Right renal cortex interstitium (tissue), 3 donors: ENCODE data around the gene UTP4. TPM values are rescaled to one million over a fixed set of nuclear protein-coding genes. Genes with fewer than 3 reads are reported as not detected.
"Not testable (repeated sequence)": the region's sequence is repeated elsewhere in the genome, so short reads cannot be mapped to it uniquely, and the experiment has no call there.

ENCODE experiments used
- DNase-seq, 3 donors: peaks; one replicate each; pipeline ENCODE4 v3.0.0-alpha.2; 2013; ENCODE audit warnings: low read depth in 3 of 3, low spot score in 2 of 3
- polyA plus RNA-seq, 3 donors: library from polyadenylated mRNA; unstranded; fragments of 120-200 nt; gene quantifications; one replicate each; pipeline ENCODE4 v1.2.1, GENCODE V29; 2013; ENCODE audit not compliant: insufficient read length in 3 of 3

UTP4 gene
- polyA plus RNA-seq, 3 donors = 63.8 to 67.2 (median 64.2) TPM

DNA sequence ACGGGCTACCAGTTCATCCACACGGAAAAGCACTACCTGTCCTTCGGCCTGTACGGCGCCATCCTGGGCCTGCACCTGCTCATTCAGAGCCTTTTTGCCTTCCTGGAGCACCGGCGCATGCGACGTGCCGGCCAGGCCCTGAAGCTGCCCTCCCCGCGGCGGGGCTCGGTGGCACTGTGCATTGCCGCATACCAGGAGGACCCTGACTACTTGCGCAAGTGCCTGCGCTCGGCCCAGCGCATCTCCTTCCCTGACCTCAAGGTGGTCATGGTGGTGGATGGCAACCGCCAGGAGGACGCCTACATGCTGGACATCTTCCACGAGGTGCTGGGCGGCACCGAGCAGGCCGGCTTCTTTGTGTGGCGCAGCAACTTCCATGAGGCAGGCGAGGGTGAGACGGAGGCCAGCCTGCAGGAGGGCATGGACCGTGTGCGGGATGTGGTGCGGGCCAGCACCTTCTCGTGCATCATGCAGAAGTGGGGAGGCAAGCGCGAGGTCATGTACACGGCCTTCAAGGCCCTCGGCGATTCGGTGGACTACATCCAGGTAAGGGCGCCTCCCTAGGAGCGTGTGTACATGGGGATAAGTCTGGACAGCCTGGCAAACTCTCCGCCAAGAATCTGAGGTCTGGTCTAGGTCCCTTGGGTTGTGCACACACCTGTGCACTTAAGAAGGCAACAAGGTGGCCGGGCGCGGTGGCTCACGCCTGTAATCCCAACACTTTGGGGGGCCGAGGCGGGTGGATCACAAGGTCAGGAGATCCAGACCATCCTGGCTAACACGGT, 22.8 kb upstream of the UTP4 start:
- DNase-seq = no peak

DNA sequence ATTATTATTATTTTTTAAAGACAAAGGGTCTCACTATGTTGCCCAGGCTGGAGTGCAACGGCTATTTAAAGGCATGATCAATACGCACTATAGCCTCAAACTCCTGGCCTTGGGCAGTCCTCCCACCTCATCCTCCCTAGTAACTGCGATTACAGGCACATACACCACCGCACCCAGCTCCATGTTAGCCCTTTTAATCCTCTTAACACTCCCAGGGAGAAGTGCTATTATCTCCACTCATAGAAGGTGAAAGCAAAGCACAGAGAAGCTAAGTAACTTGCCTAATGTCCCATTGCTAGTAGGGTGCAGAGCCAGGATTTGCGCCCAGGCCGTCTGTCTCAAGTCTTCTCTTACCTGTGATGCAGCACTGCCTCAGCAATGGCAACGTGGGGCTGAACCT, 22.0 kb upstream of the UTP4 start:
- DNase-seq = no peak

DNA sequence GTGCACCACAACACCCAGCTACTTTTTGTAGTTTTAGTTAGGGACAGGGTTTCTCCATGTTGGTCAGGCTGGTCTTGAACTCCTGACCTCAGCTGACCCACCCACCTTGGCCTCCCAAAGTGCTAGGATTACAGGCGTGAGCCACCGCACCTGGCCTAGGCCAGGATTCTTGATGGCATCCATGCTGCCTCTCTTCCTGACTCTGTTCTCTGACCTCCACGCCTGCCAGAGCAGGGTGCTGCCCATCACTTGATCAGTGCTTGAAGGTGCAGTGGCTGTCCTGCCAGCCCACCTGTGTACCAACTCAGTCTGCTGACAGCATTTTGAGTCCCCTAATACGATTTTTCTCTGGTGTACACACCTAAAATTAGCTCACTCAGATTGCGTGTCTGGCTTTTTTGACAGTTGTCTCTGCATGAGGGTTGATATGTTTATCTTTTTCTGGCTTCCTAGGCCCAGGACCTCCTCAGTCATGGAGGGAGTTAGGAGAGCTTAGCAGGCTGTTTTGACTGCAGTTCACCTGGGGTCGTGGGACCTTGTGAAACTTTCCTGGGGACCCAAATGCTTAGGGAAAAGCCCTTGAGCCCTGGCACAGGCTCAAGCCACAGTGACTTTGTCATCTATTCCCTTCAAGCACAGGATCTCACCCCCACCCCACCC, 21.1 kb upstream of the UTP4 start:
- DNase-seq = no peak

DNA sequence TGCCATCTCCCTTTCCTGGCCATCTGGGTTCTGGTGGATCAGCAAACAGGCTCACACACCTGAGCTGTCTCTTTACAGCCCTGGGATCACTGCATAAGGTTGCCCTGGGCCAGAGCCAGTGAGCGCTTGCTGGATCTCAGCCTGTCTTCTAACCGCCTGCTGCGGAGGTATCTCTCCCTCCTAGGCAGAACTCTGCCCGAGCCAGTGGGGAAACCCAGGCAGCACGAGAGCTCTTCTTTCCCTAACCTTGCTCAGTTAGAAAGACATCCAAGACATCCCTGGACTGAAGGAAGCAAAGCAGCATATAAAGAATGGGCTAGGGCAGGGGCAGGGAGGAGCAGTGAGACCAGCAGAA, 20.6 kb upstream of the UTP4 start:
- DNase-seq = no peak

DNA sequence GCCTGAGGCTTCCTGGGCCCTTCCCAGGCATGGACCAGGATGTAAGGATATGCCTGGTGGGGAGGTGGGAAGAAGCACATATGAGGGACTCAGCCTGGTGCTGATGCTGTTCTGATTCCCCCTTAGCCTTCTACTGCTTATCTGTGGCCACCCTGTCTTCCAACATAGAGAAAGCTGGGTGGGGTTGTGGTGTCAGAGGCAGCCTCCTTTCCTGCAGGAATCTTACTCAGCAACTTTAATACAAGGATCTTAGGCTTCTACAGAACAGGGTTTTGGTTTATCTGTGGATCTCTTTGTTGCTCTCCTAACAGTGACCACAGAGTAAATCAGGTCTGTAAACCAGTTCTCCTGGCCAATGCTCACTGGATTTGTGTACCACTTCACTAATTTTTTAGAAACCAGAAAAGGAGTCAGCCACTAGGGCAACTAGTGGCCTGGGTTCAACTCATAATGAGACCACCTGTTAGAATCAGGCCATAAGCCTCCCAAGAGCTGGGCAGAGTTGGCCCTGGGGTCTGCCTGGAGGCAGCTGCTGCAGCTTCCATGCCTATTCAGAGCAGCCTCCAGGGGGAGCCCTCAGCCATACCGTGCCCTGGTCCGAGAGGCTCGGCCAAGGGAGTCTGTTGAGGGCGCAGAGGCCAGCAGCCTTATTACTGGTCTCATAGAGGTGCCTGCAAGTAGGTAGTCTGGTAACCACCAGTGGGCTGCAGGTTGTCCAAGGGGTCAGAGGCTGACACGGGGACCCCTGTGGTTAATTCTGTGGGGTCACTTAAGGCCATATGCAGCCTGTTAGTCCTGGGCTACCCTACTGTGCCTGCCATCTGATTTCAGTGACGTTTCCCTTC, 19.9 kb upstream of the UTP4 start:
- DNase-seq = no peak

DNA sequence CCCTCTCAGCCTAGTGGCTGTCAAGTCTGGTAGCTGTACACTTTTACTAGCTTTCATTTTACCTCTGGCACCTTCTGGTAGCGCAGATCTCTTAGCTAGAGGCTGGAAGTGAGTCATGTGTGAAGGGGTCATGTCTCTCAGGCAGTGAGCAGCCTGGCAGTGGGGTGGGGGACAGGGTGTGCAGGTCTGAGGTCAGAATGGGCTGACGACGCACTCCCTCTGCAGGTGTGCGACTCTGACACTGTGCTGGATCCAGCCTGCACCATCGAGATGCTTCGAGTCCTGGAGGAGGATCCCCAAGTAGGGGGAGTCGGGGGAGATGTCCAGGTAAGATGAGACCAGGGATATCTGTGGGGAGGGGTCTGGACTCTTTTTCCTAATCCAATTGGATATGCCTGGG, 19.2 kb upstream of the UTP4 start:
- no peak for DNase-seq

DNA sequence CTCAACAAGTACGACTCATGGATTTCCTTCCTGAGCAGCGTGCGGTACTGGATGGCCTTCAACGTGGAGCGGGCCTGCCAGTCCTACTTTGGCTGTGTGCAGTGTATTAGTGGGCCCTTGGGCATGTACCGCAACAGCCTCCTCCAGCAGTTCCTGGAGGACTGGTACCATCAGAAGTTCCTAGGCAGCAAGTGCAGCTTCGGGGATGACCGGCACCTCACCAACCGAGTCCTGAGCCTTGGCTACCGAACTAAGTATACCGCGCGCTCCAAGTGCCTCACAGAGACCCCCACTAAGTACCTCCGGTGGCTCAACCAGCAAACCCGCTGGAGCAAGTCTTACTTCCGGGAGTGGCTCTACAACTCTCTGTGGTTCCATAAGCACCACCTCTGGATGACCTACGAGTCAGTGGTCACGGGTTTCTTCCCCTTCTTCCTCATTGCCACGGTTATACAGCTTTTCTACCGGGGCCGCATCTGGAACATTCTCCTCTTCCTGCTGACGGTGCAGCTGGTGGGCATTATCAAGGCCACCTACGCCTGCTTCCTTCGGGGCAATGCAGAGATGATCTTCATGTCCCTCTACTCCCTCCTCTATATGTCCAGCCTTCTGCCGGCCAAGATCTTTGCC, 18.0 kb upstream of the UTP4 start:
- no peak for DNase-seq

DNA sequence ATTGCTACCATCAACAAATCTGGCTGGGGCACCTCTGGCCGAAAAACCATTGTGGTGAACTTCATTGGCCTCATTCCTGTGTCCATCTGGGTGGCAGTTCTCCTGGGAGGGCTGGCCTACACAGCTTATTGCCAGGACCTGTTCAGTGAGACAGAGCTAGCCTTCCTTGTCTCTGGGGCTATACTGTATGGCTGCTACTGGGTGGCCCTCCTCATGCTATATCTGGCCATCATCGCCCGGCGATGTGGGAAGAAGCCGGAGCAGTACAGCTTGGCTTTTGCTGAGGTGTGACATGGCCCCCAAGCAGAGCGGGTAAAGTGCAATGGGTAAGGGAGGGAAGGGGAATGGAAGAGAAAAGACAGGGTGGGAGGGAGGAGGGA, 17.5 kb upstream of the UTP4 start:
- no peak for DNase-seq

DNA sequence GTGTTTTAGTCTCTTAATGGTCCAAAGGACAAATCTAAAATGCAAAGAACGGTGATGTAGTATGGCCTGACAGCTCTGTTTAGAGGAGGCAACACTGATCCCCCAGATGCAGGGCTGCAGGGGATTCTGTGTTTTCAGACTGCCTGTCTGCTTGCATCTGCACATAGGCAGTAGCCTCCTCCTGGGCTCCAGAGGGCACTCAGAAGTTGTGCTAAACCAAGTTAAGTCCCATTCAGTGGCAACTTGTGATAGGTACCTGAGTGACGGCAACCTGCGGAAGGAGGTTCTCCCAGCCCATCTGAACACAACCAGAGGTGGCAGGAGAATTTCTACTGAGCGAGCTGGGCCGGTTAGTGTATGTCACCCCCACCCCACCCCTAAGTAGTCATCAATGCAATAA, 17.1 kb upstream of the UTP4 start:
- no peak for DNase-seq

DNA sequence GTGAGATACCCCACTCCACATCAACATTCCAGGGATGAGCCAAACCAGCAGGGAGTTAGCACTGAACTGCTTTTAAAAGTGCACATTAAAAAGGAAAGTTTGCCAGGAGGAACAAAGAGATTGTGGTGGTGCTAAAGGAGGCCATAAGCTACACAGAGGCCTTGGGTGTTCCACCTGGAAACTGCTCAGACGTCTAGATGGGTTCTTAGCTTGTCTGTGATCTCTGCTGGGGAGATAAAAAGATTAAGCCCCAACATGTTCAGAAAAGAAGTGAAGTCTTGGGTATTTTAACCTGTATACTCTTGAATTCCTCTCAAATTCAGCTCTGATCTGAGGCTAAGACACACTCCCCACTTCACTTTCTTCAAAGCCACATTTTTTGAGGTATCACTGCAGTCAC, 16.6 kb upstream of the UTP4 start:
- no peak for DNase-seq

DNA sequence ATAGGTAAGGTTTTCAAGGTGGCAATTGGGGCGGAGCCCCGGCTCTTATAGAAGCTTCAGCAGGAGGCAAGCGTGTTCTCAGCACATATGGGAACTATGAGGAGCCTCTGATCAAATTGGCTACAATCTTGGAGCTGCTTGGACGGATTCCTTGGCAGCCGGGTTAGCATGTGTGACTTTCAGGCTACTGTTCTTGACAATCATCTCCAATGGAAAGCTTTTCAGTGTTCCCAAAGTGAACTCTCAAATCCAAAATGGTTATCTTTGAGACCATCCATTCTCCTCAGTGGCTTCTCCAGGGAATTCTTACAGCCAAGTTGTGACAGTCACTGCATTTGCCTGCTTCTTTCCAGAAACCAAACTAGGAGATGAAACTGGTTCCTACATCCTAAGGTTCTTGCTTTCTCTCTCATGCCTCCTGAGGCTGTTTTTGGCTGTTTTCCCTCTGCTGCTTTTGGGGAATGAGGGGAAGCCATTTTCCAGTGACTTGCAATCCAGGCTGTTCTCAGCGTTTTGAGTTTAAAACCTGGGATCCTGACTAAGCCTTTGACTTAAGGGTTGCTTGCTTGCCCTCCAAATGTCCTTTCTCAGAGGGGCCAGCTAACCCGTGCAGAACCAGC, 16.1 kb upstream of the UTP4 start:
- no peak for DNase-seq

DNA sequence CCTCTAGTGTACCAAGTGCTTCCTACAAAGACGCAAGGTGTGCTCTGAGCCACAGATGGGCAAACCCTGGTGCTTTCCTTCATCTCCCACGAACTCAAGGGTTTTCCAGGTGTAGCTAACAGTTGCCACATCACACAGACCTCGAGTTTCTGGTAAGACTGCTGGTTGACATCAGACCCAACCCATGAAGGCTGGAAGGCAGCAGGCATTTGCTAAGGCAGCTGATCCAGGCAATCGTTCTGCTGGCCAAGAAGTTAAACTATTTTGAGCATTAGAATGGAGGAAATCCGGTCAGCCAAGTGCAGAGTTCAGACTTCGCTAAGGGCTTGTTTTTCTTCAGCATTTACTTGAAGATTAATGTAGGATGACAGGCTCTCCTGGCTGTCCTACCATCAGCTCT, 15.5 kb upstream of the UTP4 start:
- DNase-seq = no peak

DNA sequence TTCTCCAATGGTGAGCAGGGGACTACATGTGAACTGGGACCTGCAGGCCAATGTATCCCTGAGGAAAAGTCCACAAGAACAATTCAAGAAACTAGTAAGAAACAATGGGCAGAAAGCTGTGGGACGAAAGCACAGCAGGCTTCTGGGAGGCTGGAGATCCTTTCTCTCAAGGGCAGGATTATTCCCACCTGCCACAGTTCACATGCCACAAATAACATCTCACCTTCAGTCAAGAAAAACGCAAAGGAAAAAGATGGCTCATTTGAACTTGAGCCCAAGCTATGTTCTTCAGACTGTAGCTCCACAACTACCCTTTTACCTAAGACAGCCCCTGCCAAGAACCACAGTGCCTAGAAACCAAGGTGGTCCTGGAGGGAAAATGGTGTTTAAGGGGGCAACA, 14.0 kb upstream of the UTP4 start:
- no peak for DNase-seq

DNA sequence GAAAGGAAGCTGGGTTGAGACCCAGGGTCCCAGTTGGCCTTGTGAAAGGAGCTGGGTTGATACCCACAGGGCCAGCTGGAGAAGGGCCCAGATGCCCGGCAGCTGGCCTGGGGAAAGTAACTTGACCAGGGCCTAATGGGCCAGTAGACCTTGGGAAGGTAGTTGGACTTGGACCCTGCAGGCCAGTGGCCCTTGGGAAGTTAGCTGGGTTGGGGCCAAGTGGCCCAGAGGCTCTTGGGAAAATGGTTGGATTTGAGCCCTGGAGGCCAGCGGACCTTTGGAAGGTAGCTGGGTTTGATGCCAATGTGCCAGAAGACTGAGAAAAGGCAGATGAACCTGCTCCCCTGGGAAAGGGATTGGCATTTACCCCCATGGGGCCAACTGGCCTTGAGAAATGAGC, 13.5 kb upstream of the UTP4 start:
- DNase-seq = no peak

DNA sequence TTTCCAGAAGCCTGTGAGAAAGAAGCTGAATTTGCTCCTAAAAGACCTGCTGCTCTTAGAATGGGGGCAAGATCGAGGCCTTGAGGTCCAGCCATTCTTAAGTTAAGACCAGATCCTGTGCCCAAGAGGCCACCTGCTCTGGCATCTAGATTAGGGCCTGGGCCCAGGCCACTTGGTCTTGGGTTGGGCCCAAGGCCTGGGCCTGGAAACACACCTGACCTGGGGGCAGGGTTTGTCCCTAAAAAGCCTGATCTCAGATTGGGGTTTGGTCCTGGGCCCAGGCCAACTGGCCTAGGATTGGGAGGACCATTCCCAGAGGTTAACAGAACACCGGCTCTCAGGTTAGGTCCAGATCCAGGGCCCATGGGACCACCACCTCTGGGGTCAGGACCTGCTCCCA, 12.9 kb upstream of the UTP4 start:
- DNase-seq = no peak

DNA sequence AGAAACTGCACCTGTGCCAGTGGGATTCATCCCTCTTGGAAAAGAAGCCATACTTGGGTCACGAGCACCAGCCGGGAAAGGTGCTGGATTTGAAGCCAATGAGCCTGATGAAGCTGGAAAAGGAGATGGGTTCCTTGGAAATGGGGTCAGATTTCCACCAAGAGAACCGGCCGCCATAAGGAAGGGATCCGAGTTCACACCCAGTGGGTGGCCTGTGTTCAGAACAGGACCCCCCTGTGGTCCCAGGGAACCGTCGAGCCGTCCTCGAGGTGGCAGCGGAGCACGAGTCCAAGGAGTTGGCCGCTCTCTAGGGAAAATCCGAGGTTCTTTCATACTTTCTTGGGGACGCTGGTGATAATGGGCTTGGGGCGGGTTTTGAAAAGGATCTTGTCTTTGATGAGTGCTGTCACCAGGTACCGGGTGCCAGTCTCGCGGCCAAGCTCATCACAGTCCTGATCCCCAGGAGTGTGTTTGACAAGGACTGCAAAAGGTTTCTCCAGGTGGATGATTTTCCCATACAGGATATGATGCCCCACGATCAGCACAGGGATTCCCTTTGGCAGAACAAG, 12.3 kb upstream of the UTP4 start:
- DNase-seq = no peak

DNA sequence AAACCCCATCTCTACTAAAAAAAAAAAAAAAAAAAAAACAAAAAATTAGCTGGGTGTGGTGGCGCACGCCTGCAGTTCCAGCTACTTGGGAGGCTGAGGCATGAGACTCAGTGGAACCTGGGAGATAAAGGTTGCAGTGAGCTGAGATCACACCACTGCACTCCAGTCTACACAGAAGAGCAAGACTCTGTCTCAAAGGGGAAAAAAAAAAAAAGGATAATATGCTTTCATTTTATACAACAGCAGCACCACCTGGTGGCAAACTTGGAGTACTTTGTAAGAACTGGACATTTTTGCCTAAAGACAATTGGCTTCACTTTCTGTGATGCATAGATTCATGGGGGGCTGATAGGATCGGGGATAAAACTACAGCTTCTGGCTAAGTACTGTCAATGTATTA, 8.5 kb upstream of the UTP4 start:
- no peak for DNase-seq

DNA sequence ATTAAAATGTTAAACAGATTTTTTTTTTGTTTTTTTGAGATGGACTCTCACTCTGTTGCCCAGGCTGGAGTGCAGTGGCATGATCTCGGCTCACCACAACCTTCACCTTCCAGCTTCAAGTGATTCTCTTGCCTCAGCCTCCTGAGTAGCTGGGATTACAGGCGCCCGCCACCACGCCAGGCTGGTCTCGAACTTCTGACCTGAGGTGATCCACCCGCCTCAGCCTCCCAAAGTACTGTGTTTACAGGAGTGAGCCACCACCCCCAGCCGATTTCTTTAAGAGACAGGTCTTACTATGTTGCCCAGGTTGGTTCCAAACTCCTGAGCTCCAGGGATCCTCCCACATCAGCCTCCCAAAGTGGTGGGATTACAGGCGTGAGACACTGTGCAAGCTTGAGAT, 8.0 kb upstream of the UTP4 start:
- DNase-seq = not testable (repeated sequence)

DNA sequence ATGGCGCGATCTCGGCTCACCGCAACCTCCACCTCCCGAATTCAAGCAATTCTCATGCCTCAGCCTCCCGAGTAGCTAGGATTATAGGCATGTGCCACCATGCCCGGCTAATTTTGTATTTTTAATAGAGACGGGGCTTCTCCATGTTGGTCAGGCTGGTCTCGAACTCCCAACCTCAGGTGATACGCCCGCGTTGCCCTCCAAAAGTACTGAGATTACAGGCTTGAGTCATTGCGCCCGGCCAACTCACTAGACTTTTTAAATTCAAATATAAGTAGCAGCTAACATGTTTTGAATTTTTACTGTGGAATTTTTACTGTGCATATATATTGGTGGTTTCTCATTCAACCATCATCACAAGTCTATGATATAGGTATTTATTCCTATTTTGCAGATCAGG, 7.5 kb upstream of the UTP4 start:
- not testable (repeated sequence) for DNase-seq

DNA sequence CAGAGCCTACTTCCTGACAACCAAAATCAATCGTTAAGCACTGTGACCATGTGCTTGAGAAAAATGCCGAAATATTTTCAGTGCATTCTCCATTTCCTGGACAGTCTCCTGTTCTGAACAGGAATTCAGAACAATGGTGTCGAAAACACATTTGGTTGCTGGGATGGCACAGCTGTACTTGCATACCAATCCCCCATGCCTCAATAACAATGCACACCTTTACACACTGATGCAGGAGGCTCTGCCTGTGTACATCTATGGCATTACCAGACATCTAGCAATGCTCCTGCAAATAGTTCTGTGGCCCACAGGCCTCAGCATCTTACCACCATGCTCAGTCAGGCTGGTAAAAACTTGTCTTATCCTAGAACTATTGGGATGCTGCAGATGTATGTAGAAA, 6.2 kb upstream of the UTP4 start:
- DNase-seq = no peak

DNA sequence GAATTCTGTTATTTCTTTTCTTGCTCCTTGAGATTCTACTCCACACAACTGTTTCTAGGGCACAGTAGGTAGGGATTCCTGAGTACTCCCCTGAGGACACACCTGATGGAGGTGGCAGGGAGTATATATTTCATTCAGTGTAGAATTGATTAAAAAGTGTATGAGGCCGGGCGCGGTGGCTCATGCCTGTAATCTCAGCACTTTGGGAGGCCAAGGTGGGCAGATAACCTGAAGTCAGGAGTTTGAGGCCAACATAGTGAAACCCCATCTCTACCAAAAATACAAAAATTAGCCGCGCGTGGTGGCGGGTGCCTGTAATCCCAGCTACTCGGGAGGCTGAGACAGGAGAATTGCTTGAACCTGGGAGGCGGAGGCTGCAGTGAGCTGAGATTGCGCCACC, 5.6 kb upstream of the UTP4 start:
- DNase-seq = not testable (repeated sequence)
